HG03432 (cell line): ENCODE data around the gene RING1.
"Not testable (repeated sequence)": the region's sequence is repeated elsewhere in the genome, so short reads cannot be mapped to it uniquely, and the experiment has no call there.

Experiments
- ATAC-seq: cut with Tn5 transposase; IDR thresholded peaks from one replicate; pipeline ENCODE4 v1.9.1; 2021; ENCODE audit warnings: mild to moderate bottlenecking, moderate library complexity; ENCODE audit not compliant: unreplicated experiment

The RING1 gene

GRCh38 chr6:33205191-33206026 is 2.9 kb upstream of the RING1 start:
- ATAC-seq: no peak

GRCh38 chr6:33206027-33206863 is 2.1 kb upstream of the RING1 start:
- no peak for ATAC-seq

- no peak for ATAC-seq
These were observed 1.3 kb upstream of the RING1 start for GRCh38 chr6:33206864-33207551.

- ATAC-seq: no peak
These were observed 679 bp upstream of the RING1 start for GRCh38 chr6:33207552-33208090.

- no peak for ATAC-seq
These were observed 1.6 kb downstream of the RING1 start for GRCh38 chr6:33209856-33210255.

GRCh38 chr6:33211136-33211535 is 2.8 kb downstream of the RING1 start:
- no peak for ATAC-seq

- no peak for ATAC-seq
These were observed 3.5 kb downstream of the RING1 start for GRCh38 chr6:33211666-33212422.

- no peak for ATAC-seq
These were observed 4.5 kb downstream of the RING1 start for GRCh38 chr6:33212857-33213165.

- no peak for ATAC-seq
These were observed 5.1 kb downstream of the RING1 start for GRCh38 chr6:33213166-33213988.

GRCh38 chr6:33213989-33214335 is 5.7 kb downstream of the RING1 start:
- ATAC-seq: no peak

- ATAC-seq: no peak
These were observed 7.2 kb downstream of the RING1 start for GRCh38 chr6:33215271-33216116.

GRCh38 chr6:33216117-33216649 is 7.9 kb downstream of the RING1 start:
- ATAC-seq: no peak

GRCh38 chr6:33217246-33217645 is 8.9 kb downstream of the RING1 start:
- ATAC-seq: no peak

GRCh38 chr6:33217681-33218080 is 9.4 kb downstream of the RING1 start:
- ATAC-seq: no peak

- not testable (repeated sequence) for ATAC-seq
These were observed 18.3 kb downstream of the RING1 start for GRCh38 chr6:33226503-33227120.

- no peak for ATAC-seq
These were observed 26.9 kb downstream of the RING1 start for GRCh38 chr6:33235221-33235634.

GRCh38 chr6:33236328-33236727 is 28.0 kb downstream of the RING1 start:
- no peak for ATAC-seq

GRCh38 chr6:33236852-33237251 is 28.6 kb downstream of the RING1 start:
- no peak for ATAC-seq
